HUDEP-2 (cell line): ENCODE results near the gene VEGFA.

ENCODE experiments used
- DNase-seq, 76 experiments: peaks; one replicate each; lab custom pipeline; 2025; ENCODE audit not compliant: unreplicated experiment in 76 of 76; lab: John Stamatoyannopoulos, UW

The VEGFA gene

GRCh38 chr6:43738877-43739641 lies 31.0 kb upstream of the VEGFA start:
- DNase-seq, result peak in 4 of 76 experiments; percentile 19 to 39 (median 24)

- DNase-seq, result peak in 75 of 76 experiments; percentile 46 to 97 (median 87)
Observed at GRCh38 chr6:43739642-43740091, 30.3 kb upstream of the VEGFA start.

GRCh38 chr6:43740321-43740960 lies 29.6 kb upstream of the VEGFA start:
- peak in 3 of 76 experiments; percentile 17 to 29 (median 22) for DNase-seq

GRCh38 chr6:43740961-43741764 lies 28.8 kb upstream of the VEGFA start:
- DNase-seq, result no peak

GRCh38 chr6:43741829-43742228 lies 28.2 kb upstream of the VEGFA start:
- DNase-seq, result no peak

GRCh38 chr6:43742285-43742684 lies 27.7 kb upstream of the VEGFA start:
- DNase-seq, result no peak

- no peak for DNase-seq
Observed at GRCh38 chr6:43742931-43743632, 26.9 kb upstream of the VEGFA start.

- DNase-seq, result no peak
Observed at GRCh38 chr6:43743682-43744381, 26.2 kb upstream of the VEGFA start.

- no peak for DNase-seq
Observed at GRCh38 chr6:43744491-43744890, 25.5 kb upstream of the VEGFA start.

- no peak for DNase-seq
Observed at GRCh38 chr6:43744931-43745727, 24.9 kb upstream of the VEGFA start.

GRCh38 chr6:43746071-43746470 lies 23.9 kb upstream of the VEGFA start:
- no peak for DNase-seq

- no peak for DNase-seq
Observed at GRCh38 chr6:43746613-43747102, 23.4 kb upstream of the VEGFA start.

- no peak for DNase-seq
Observed at GRCh38 chr6:43747784-43748183, 22.2 kb upstream of the VEGFA start.

- no peak for DNase-seq
Observed at GRCh38 chr6:43748765-43749164, 21.2 kb upstream of the VEGFA start.

GRCh38 chr6:43749461-43749860 lies 20.6 kb upstream of the VEGFA start:
- no peak for DNase-seq

- DNase-seq, result no peak
Observed at GRCh38 chr6:43750622-43751021, 19.4 kb upstream of the VEGFA start.

- no peak for DNase-seq
Observed at GRCh38 chr6:43753570-43754183, 16.3 kb upstream of the VEGFA start.

- no peak for DNase-seq
Observed at GRCh38 chr6:43757966-43758616, 11.9 kb upstream of the VEGFA start.
